GM18520 (cell line): ENCODE measurements around the gene GRID1.

Source experiments
- ATAC-seq: cut with Tn5 transposase; IDR thresholded peaks from one replicate; pipeline ENCODE4 v1.9.1; 2021; ENCODE audit not compliant: unreplicated experiment

GRID1 gene

GRCh38 chr10:86295351-86295750 lies 71.2 kb downstream of the GRID1 start:
- ATAC-seq = no peak

- ATAC-seq = no peak
Measured at GRCh38 chr10:86294346-86295265, 72.0 kb downstream of the GRID1 start.

GRCh38 chr10:86293396-86293791 lies 73.2 kb downstream of the GRID1 start:
- no peak for ATAC-seq

- no peak for ATAC-seq
Measured at GRCh38 chr10:86292462-86293395, 73.9 kb downstream of the GRID1 start.

GRCh38 chr10:86291616-86292340 lies 74.8 kb downstream of the GRID1 start:
- no peak for ATAC-seq

GRCh38 chr10:86290933-86291615 lies 75.5 kb downstream of the GRID1 start:
- ATAC-seq = no peak

GRCh38 chr10:86289577-86289868 lies 77.1 kb downstream of the GRID1 start:
- no peak for ATAC-seq

- ATAC-seq = no peak
Measured at GRCh38 chr10:86288695-86289576, 77.7 kb downstream of the GRID1 start.

GRCh38 chr10:86287966-86288579 lies 78.5 kb downstream of the GRID1 start:
- ATAC-seq = no peak

GRCh38 chr10:86287110-86287793 lies 79.3 kb downstream of the GRID1 start:
- ATAC-seq = no peak

- ATAC-seq = no peak
Measured at GRCh38 chr10:86286236-86287109, 80.1 kb downstream of the GRID1 start.

- ATAC-seq = no peak
Measured at GRCh38 chr10:86285136-86285790, 81.3 kb downstream of the GRID1 start.

GRCh38 chr10:86284355-86285105 lies 82.1 kb downstream of the GRID1 start:
- ATAC-seq = no peak

GRCh38 chr10:86283466-86284287 lies 82.9 kb downstream of the GRID1 start:
- no peak for ATAC-seq

- no peak for ATAC-seq
Measured at GRCh38 chr10:86282664-86283465, 83.7 kb downstream of the GRID1 start.
